ENCODE data around the gene C15orf61.
A peak's percentile ranks its signal among the peaks of the same experiment; 100 is the strongest.

Gene C15orf61

DNA sequence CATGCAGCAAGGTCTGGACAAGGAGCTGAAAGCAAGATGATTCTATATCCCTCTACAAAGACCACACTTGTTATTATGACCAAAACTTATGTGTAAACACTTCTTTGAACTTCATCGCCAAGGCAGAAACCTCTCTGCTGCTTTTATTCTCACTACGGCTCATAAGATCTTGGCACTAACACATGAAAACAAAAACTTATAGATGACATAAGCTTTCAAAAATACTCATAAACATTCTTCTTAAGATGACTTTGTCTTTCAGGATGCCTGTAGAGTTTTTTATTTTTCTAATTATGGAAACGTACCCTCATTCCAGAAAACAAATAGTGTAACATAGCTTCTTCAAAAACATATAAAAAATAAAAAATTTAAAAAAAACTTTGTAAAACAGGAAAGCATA lies 12.5 kb upstream of the C15orf61 start:
- Histone ChIP-seq H3K4me1 (ENCODE audit: insufficient read depth, poor library complexity, severe bottlenecking) (peaks cover 13% of the 10 kb centered on the region), H3K27ac (ENCODE audit: poor library complexity, severe bottlenecking) (no peak overlapping the region), H3K4me3 (ENCODE audit: severe bottlenecking) (no peak overlapping the region), H3K9me3 (ENCODE audit: severe bottlenecking) (no peaks in the 10 kb centered on the region), H3K27me3 (ENCODE audit: insufficient read depth, poor library complexity, severe bottlenecking) (no peaks in the 10 kb centered on the region), H3K36me3 (ENCODE audit: low read depth) (peaks cover 8% of the 10 kb centered on the region; the same call in 1 of the 2 replicates)
- ATAC-seq (ENCODE audit: low read depth) (no peak), DNase-seq (ENCODE audit: low spot score) (no peak)
- TF ChIP-seq, protein P1, sequence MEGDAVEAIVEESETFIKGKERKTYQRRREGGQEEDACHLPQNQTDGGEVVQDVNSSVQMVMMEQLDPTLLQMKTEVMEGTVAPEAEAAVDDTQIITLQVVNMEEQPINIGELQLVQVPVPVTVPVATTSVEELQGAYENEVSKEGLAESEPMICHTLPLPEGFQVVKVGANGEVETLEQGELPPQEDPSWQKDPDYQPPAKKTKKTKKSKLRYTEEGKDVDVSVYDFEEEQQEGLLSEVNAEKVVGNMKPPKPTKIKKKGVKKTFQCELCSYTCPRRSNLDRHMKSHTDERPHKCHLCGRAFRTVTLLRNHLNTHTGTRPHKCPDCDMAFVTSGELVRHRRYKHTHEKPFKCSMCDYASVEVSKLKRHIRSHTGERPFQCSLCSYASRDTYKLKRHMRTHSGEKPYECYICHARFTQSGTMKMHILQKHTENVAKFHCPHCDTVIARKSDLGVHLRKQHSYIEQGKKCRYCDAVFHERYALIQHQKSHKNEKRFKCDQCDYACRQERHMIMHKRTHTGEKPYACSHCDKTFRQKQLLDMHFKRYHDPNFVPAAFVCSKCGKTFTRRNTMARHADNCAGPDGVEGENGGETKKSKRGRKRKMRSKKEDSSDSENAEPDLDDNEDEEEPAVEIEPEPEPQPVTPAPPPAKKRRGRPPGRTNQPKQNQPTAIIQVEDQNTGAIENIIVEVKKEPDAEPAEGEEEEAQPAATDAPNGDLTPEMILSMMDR (IDR thresholded peaks at IDR 0.05; ENCODE audit: poor library complexity, severe bottlenecking): no peak

DNA sequence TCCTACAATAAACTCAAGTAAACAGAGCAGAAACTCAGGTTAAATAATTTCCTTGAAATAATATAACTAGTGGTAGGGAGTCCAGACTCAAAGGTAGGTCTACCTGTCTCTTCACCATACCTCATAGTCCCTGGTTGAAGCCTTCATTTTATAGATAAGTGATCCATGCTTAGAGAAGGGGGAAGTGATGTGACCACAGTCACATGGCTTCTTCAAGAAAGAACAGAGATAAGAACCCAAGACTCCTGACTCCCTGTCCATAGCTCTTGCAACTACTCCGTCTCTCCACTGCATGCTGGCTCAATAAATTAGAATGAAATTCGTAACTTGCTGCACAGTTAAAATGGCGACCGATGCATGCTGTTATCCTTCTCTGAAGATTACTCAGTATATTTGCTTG lies 11.0 kb upstream of the C15orf61 start:
- DNase-seq (ENCODE audit: low spot score): no peak
- Histone ChIP-seq H3K9me3 (ENCODE audit: severe bottlenecking) (no peaks in the 10 kb centered on the region), H3K27ac (ENCODE audit: poor library complexity, severe bottlenecking) (no peak overlapping the region)

GRCh38 chr15:67510597-67511190 lies 10.2 kb upstream of the C15orf61 start:
- Histone ChIP-seq H3K27ac (ENCODE audit: poor library complexity, severe bottlenecking) (no peak overlapping the region), H3K9me3 (ENCODE audit: severe bottlenecking) (no peaks in the 10 kb centered on the region), H3K4me3 (ENCODE audit: severe bottlenecking) (no peak overlapping the region), H3K27me3 (ENCODE audit: insufficient read depth, poor library complexity, severe bottlenecking) (no peaks in the 10 kb centered on the region), H3K4me1 (ENCODE audit: insufficient read depth, poor library complexity, severe bottlenecking) (peaks cover 7% of the 10 kb centered on the region), H3K36me3 (ENCODE audit: low read depth) (peaks cover 8% of the 10 kb centered on the region; the same call in 1 of the 2 replicates)
- ATAC-seq (ENCODE audit: low read depth) (peak; percentile 73), DNase-seq (ENCODE audit: low spot score) (no peak)
- TF ChIP-seq, protein P1 (IDR thresholded peaks at IDR 0.05; ENCODE audit: poor library complexity, severe bottlenecking): no peak

More for the DNA sequence above, 11.0 kb upstream of the C15orf61 start:
- no peak for ATAC-seq (ENCODE audit: low read depth)
- peaks cover 8% of the 10 kb centered on the region; the same call in 1 of the 2 replicates for H3K36me3 ChIP-seq (ENCODE audit: low read depth)
- no peaks in the 10 kb centered on the region for H3K27me3 ChIP-seq (ENCODE audit: insufficient read depth, poor library complexity, severe bottlenecking)
- TF ChIP-seq, protein P1 (IDR thresholded peaks at IDR 0.05; ENCODE audit: poor library complexity, severe bottlenecking): no peak
- peaks cover 8% of the 10 kb centered on the region for H3K4me1 ChIP-seq (ENCODE audit: insufficient read depth, poor library complexity, severe bottlenecking)
- H3K4me3 ChIP-seq (ENCODE audit: severe bottlenecking): no peak overlapping the region

DNA sequence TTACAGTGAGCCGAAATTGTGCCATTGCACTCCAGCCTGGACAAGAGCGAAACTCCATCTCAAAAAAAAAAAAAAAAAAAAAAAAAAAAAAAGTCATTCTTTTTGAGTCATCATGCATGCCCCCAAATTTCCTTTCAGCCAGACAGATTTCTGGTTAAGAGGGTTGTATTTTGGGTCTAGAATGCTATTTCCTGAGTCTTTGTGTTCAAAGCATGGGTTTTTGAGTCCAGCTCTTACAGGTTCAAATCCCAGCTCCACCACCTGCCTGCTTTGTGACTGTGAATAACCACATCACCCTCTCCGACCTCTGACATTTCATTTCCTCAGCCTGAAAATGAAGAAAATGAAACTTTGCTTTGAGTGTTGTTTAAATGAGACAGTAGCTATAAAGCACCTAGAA lies 9.3 kb upstream of the C15orf61 start:
- no peak overlapping the region for H3K27ac ChIP-seq (ENCODE audit: poor library complexity, severe bottlenecking)
- TF ChIP-seq, protein P1 (IDR thresholded peaks at IDR 0.05; ENCODE audit: poor library complexity, severe bottlenecking): no peak
- H3K36me3 ChIP-seq (ENCODE audit: low read depth): peaks cover 8% of the 10 kb centered on the region; the same call in 1 of the 2 replicates
- H3K4me3 ChIP-seq (ENCODE audit: severe bottlenecking): no peak overlapping the region
- no peaks in the 10 kb centered on the region for H3K27me3 ChIP-seq (ENCODE audit: insufficient read depth, poor library complexity, severe bottlenecking)
- ATAC-seq (ENCODE audit: low read depth): no peak
- H3K9me3 ChIP-seq (ENCODE audit: severe bottlenecking): no peaks in the 10 kb centered on the region
- H3K4me1 ChIP-seq (ENCODE audit: insufficient read depth, poor library complexity, severe bottlenecking): peaks cover 7% of the 10 kb centered on the region
- DNase-seq (ENCODE audit: low spot score): no peak

- Histone ChIP-seq H3K27me3 (ENCODE audit: insufficient read depth, poor library complexity, severe bottlenecking) (no peaks in the 10 kb centered on the region), H3K4me3 (ENCODE audit: severe bottlenecking) (no peak overlapping the region), H3K4me1 (ENCODE audit: insufficient read depth, poor library complexity, severe bottlenecking) (peaks cover 7% of the 10 kb centered on the region), H3K27ac (ENCODE audit: poor library complexity, severe bottlenecking) (no peak overlapping the region), H3K36me3 (ENCODE audit: low read depth) (peaks cover 12% of the 10 kb centered on the region), H3K9me3 (ENCODE audit: severe bottlenecking) (no peaks in the 10 kb centered on the region)
- ATAC-seq (ENCODE audit: low read depth) (no peak), DNase-seq (ENCODE audit: low spot score) (no peak)
- TF ChIP-seq, protein P1 (IDR thresholded peaks at IDR 0.05; ENCODE audit: poor library complexity, severe bottlenecking): no peak
Measured at GRCh38 chr15:67512140-67512539, 8.8 kb upstream of the C15orf61 start.
